ENCODE data around the gene SERPINH1.

- TF ChIP-seq FOXO4 (CRISPR knock-in tag; conservative IDR thresholded peaks at IDR 0.05) (no peak), POLR2AphosphoS5 (IDR thresholded peaks at IDR 0.05; ENCODE audit: low read depth, low read length) (no peak), HHEX (CRISPR knock-in tag; IDR thresholded peaks at IDR 0.05) (no peak), NFYC (CRISPR knock-in tag; IDR thresholded peaks at IDR 0.05) (no peak)
Measured at GRCh38 chr11:75556275-75556674, 5.8 kb upstream of the SERPINH1 start.

Measured in HepG2 (cell line).